Diencephalon (tissue), 1 donor: ENCODE results near the gene VPS18. TPM values are rescaled to one million over a fixed set of nuclear protein-coding genes. Genes with fewer than 3 reads are reported as not detected.

Source experiments
- small RNA-seq: library from RNA; depleted of rRNA; stranded (forward); fragments of <200 nt; gene quantifications from one replicate; pipeline ENCODE3, GENCODE V24; 2014
- total RNA-seq: library from RNA; depleted of rRNA; stranded (reverse); fragments of >200 nt; gene quantifications from one replicate; pipeline ENCODE4 v1.2.3, GENCODE V29; 2014

Gene VPS18, protein sequence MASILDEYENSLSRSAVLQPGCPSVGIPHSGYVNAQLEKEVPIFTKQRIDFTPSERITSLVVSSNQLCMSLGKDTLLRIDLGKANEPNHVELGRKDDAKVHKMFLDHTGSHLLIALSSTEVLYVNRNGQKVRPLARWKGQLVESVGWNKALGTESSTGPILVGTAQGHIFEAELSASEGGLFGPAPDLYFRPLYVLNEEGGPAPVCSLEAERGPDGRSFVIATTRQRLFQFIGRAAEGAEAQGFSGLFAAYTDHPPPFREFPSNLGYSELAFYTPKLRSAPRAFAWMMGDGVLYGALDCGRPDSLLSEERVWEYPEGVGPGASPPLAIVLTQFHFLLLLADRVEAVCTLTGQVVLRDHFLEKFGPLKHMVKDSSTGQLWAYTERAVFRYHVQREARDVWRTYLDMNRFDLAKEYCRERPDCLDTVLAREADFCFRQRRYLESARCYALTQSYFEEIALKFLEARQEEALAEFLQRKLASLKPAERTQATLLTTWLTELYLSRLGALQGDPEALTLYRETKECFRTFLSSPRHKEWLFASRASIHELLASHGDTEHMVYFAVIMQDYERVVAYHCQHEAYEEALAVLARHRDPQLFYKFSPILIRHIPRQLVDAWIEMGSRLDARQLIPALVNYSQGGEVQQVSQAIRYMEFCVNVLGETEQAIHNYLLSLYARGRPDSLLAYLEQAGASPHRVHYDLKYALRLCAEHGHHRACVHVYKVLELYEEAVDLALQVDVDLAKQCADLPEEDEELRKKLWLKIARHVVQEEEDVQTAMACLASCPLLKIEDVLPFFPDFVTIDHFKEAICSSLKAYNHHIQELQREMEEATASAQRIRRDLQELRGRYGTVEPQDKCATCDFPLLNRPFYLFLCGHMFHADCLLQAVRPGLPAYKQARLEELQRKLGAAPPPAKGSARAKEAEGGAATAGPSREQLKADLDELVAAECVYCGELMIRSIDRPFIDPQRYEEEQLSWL
- total RNA-seq, result 29.5 TPM

DNA sequence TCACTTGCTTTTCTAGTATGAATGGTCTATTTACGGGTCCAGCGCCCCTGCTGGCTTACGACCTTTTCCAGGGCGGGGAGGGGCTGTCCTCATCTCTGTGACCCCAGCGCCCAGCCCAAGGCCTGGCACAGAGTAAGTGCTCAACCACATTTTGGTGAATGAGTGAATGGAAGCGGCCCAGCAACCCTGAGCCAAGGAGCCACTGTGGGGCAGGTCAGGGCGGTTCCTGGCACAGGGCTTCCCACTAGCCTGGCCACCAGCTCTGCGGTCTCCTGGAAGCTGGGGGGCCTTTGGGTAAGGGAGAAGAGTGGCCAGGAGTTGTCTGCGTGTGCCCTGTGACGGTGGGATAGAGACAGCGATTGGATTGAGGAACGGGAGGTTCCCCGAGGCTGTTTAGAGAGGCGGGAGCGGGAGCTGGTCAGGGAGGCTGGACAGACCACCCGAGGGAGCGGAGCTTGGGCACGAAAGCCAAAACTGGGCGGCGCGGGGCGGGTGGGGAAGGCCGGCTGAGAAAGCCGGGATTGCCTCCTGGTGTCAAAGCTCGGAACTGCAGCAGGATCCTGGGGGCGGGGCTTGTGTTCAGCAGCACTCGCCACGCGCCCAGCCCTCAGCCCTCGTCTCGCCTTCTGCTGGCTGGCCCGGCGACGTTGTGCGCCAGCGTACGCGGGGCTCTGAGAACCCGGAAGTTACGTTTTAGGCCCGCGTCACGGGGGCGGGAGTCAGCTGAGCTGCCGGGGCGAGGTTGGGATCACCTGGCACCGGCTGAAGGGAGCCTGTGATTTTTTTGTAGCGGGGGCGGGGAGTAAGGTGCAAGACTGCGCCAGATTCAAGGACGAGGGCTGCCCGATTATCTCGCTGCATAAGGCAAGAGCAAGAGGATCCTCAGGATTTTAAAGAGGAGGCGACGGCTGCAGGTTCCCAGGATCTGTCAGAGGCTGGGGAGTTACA, at the start of gene VPS18:
TSS of gene VPS18 (plus strand) at position 718 of the 948 bp plus-strand sequence. CDS start 319 bp downstream, outside the sequence.

DNA sequence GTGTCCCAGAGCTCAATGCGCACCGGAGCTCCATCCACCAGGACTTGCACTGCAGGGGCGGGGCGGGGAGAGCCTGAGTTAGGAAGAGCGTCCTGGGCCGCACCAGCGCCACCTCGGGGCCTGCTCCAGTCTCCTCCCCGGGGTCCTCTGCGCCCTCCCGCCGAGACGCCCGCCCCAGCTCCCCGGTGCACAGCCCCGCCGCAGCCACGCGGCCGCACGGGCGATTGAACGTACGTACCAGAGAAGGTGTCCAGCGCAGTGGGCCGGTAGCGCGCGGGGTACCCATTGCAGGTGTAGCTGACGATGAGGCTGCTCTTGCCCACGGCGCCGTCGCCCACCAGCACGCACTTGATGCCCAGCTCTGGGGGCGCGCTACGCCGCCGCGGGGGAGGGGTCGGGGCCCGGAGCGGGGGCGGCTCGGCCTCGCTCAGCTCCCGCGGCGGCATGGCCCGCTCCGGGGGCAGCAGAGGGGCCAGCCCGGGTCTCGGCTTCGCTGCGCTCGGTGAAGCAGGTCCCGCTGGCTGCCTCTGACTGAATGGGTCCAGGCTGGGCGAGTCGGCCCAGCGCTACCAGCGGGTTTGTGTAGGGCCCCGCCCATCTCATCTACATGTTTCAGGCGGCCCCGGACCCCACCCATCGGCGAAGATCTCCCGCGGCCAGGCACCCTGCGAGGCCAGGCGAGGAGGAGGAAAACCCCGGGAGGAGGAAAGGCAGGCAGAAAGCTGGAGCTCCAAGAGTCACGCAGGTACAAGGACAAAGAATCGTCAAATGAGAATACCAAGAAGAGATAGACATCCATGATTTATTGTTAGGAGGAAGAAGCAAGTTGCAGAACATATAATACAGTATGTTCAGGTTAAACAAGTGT, 20.3 kb upstream of the VPS18 start, which contains the start of gene RHOV:
TSS of gene RHOV (minus strand) at position 541 of the 868 bp plus-strand sequence. CDS start at position 446, 95 bp downstream.

GRCh38 chr15:40928821-40929659, 34.8 kb downstream of the VPS18 start, which contains the start of gene DLL4:
Gene DLL4 (plus strand): TSS chr15:40929340. CDS start chr15:40929669, 329 bp downstream.

GRCh38 chr15:40952901-40953712, 58.9 kb downstream of the VPS18 start, which contains the start of gene CHAC1:
Gene CHAC1 (plus strand): TSS chr15:40953471. CDS start chr15:40953584, 113 bp downstream.

Small RNA genes within 50 kb of the gene (small RNA-seq; reads per million reads assigned to genes)
- gene AC025166.1, result not detected
- not detected for gene ISCA1P4

Other genes with a start within 250 kb of the VPS18 start
- gene RAD51, start 199.3 kb upstream of the VPS18 start, total RNA-seq, result 1.8 TPM
- gene RMDN3, start 139.2 kb upstream of the VPS18 start, total RNA-seq, result 21.2 TPM
- 18.0 TPM for gene GCHFR, start 130.4 kb upstream of the VPS18 start, total RNA-seq
- gene C15orf62, start 124.5 kb upstream of the VPS18 start, total RNA-seq, result 0.46 TPM
- gene ZFYVE19, start 87.4 kb upstream of the VPS18 start, total RNA-seq, result 22.4 TPM
- gene DNAJC17, start 87.0 kb upstream of the VPS18 start, total RNA-seq, result 12.9 TPM
- not detected for gene PPP1R14D, start 65.7 kb upstream of the VPS18 start, total RNA-seq
- 6.9 TPM for gene SPINT1, start 50.4 kb upstream of the VPS18 start, total RNA-seq
- 7.4 TPM for gene RHOV, start 20.2 kb upstream of the VPS18 start, total RNA-seq
- gene DLL4, start 34.9 kb downstream of the VPS18 start, total RNA-seq, result 5.1 TPM
- 6.2 TPM for gene CHAC1, start 59.0 kb downstream of the VPS18 start, total RNA-seq
- gene INO80, start 221.8 kb downstream of the VPS18 start, total RNA-seq, result 33.4 TPM